WTC11 (cell line): ENCODE data around the gene NLN. TPM values are rescaled to one million over a fixed set of nuclear protein-coding genes. Genes with fewer than 3 reads are reported as not detected.

Experiments
- ATAC-seq: fragments of 200-7000 bp; cut with Tn5 transposase; 2 replicates; pipeline ENCODE4 v1.10.0; 2021; ENCODE audit warnings: mild to moderate bottlenecking, moderate library complexity
- CTCF ChIA-PET: fragments of 300-600 bp; sonication (Branson Sonifier 250); formaldehyde crosslinking; loops from one replicate; lab custom pipeline; 2021; ENCODE audit warnings: antibody characterized with exemption; lab: Charles Lee
- POLR2A ChIA-PET: fragments of 350-600 bp; sonication (Branson Sonifier 250); formaldehyde crosslinking; loops from one replicate; lab custom pipeline; 2021; ENCODE audit warnings: antibody characterized with exemption; lab: Charles Lee
- DNase-seq: peaks from one replicate; pipeline ENCODE4 v3.0.0; 2021; ENCODE audit warnings: low spot score
- H3K27ac Mint-ChIP-seq: 2 replicates; pipeline ENCODE4 v1.8.0; 2021; ENCODE audit warnings: mixed read lengths
- H3K27me3 Mint-ChIP-seq: 2 replicates; pipeline ENCODE4 v1.8.0; 2021; ENCODE audit warnings: low read depth, mild to moderate bottlenecking, moderate library complexity, mixed read lengths
- H3K36me3 Mint-ChIP-seq: 2 replicates; pipeline ENCODE4 v1.8.0; 2021; ENCODE audit warnings: mixed read lengths
- H3K4me1 Mint-ChIP-seq: 2 replicates; pipeline ENCODE4 v1.8.0; 2022; ENCODE audit warnings: mixed read lengths
- H3K4me3 Mint-ChIP-seq: 2 replicates; pipeline ENCODE4 v1.8.0; 2021; ENCODE audit warnings: mild to moderate bottlenecking, moderate library complexity, mixed read lengths
- H3K9me3 Mint-ChIP-seq: 2 replicates; pipeline ENCODE4 v1.8.0; 2021; ENCODE audit warnings: mixed read lengths
- ATF1 ChIP-seq: sonication (generic); formaldehyde crosslinking; IDR thresholded peaks from 2 replicates; pipeline ENCODE4 v1.8.1; 2023; ENCODE audit warnings: mild to moderate bottlenecking, moderate library complexity, missing genetic modification reagents
- ATF6 ChIP-seq: sonication (generic); formaldehyde crosslinking; IDR thresholded peaks from 2 replicates; pipeline ENCODE4 v1.8.1; 2023; ENCODE audit warnings: mild to moderate bottlenecking, missing genetic modification reagents
- CTCF ChIP-seq: fragments of 200-600 bp; IDR thresholded peaks from 2 replicates; pipeline ENCODE4 v1.8.0; 2022; ENCODE audit warnings: antibody characterized with exemption
- FOXJ3 ChIP-seq: sonication (generic); formaldehyde crosslinking; IDR thresholded peaks from 2 replicates; pipeline ENCODE4 v1.9.0; 2021; ENCODE audit warnings: missing genetic modification reagents, mild to moderate bottlenecking, borderline replicate concordance
- GABPB1 ChIP-seq: sonication (generic); formaldehyde crosslinking; IDR thresholded peaks from 2 replicates; pipeline ENCODE4 v1.8.1; 2023; ENCODE audit warnings: mild to moderate bottlenecking, missing genetic modification reagents
- MXD4 ChIP-seq: fragments of 250-450 bp; sonication (Bioruptor Pico); IDR thresholded peaks from 2 replicates; pipeline ENCODE4 v1.8.0; 2021; ENCODE audit warnings: mild to moderate bottlenecking, moderate library complexity, borderline replicate concordance
- NFYB ChIP-seq: sonication (generic); formaldehyde crosslinking; conservative IDR thresholded peaks from 2 replicates; pipeline ENCODE4 v1.8.0; 2022; ENCODE audit warnings: low read depth, missing genetic modification reagents
- RORB ChIP-seq: fragments of 250-450 bp; sonication (Bioruptor Pico); IDR thresholded peaks from 2 replicates; pipeline ENCODE4 v1.9.0; 2021; ENCODE audit warnings: mild to moderate bottlenecking
- SP1 ChIP-seq: sonication (generic); formaldehyde crosslinking; conservative IDR thresholded peaks from 2 replicates; pipeline ENCODE4 v1.8.1; 2022; ENCODE audit warnings: missing genetic modification reagents
- TCF7 ChIP-seq: sonication (generic); formaldehyde crosslinking; IDR thresholded peaks from 2 replicates; pipeline ENCODE4 v1.8.0; 2022; ENCODE audit warnings: mild to moderate bottlenecking, low read depth, missing genetic modification reagents, moderate library complexity
- ZNF121 ChIP-seq: sonication (generic); formaldehyde crosslinking; IDR thresholded peaks from 2 replicates; pipeline ENCODE4 v1.8.0; 2023; ENCODE audit warnings: missing genetic modification reagents
- ZNF317 ChIP-seq: sonication (generic); formaldehyde crosslinking; IDR thresholded peaks from 2 replicates; pipeline ENCODE4 v1.8.1; 2023; ENCODE audit warnings: low read depth, mild to moderate bottlenecking, moderate library complexity, missing genetic modification reagents, borderline replicate concordance
- ZNF416 ChIP-seq: fragments of 250-450 bp; sonication (Bioruptor Pico); IDR thresholded peaks from 2 replicates; pipeline ENCODE4 v1.9.0; 2021; ENCODE audit warnings: mild to moderate bottlenecking, inconsistent platforms
- ZNF423 ChIP-seq: fragments of 250-450 bp; sonication (Bioruptor Pico); IDR thresholded peaks from 2 replicates; pipeline ENCODE4 v2.1.2; 2022; ENCODE audit warnings: mild to moderate bottlenecking, moderate library complexity
- ZNF512 ChIP-seq: sonication (generic); formaldehyde crosslinking; IDR thresholded peaks from 2 replicates; pipeline ENCODE4 v1.8.1; 2022; ENCODE audit warnings: missing genetic modification reagents, borderline replicate concordance
- total RNA-seq: library from RNA; stranded (reverse); gene quantifications from 3 replicates; pipeline ENCODE4 v1.2.3, GENCODE V29; 2021
- TF ChIP-seq, protein P1 (sequence below): sonication (generic); formaldehyde crosslinking; IDR thresholded peaks from 2 replicates; pipeline ENCODE4 v1.8.0; 2022; ENCODE audit warnings: mild to moderate bottlenecking, missing genetic modification reagents
- TF ChIP-seq, protein P2 (sequence below): sonication (generic); formaldehyde crosslinking; IDR thresholded peaks from 2 replicates; pipeline ENCODE4 v1.8.1; 2022; ENCODE audit warnings: mild to moderate bottlenecking, moderate library complexity, missing genetic modification reagents
- TF ChIP-seq, protein P3 (sequence below): fragments of 250-450 bp; sonication (Bioruptor Pico); IDR thresholded peaks from 2 replicates; pipeline ENCODE4 v1.8.0; 2021; ENCODE audit warnings: mild to moderate bottlenecking

The NLN gene
- total RNA-seq, 1 experiment from 2014 or later, result 163 TPM

DNA sequence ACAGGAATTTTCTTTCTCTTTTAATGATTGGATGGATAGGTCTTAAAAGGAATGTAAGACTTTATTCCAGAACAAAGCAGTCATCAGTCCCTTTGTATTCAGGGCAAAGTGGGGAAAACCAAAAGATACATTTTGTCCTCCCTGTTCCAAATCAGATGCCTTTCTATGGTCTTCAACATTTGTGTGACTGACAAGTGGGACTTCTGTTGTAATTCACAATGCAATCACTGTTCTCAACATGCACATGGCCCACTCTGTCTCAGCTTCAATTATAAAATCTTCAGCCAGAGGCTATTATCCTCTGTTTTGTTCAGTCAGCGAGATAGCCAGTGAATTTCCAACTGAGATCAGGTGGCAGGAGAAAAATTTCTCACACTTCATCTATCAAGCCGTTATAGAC is 108.9 kb downstream of the NLN start:
- ChIA-PET POLR2A (no interaction called here), CTCF (no interaction called here)
- H3K4me1 Mint-ChIP-seq, result peaks cover 10% of the 10 kb centered on the region
- no peaks in the 10 kb centered on the region for H3K36me3 Mint-ChIP-seq
- H3K4me3 Mint-ChIP-seq, result no peak overlapping the region
- TF ChIP-seq TCF7 (no peak), ATF1 (CRISPR knock-in tag) (no peak)
- TF ChIP-seq, protein P1, sequence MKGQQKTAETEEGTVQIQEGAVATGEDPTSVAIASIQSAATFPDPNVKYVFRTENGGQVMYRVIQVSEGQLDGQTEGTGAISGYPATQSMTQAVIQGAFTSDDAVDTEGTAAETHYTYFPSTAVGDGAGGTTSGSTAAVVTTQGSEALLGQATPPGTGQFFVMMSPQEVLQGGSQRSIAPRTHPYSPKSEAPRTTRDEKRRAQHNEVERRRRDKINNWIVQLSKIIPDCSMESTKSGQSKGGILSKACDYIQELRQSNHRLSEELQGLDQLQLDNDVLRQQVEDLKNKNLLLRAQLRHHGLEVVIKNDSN, result no peak
- TF ChIP-seq, protein P2, sequence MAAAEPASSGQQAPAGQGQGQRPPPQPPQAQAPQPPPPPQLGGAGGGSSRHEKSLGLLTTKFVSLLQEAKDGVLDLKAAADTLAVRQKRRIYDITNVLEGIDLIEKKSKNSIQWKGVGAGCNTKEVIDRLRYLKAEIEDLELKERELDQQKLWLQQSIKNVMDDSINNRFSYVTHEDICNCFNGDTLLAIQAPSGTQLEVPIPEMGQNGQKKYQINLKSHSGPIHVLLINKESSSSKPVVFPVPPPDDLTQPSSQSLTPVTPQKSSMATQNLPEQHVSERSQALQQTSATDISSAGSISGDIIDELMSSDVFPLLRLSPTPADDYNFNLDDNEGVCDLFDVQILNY (CRISPR knock-in tag), result no peak
- TF ChIP-seq, all 79 proteins: peak for 0
- H3K9me3 Mint-ChIP-seq, result no peaks in the 10 kb centered on the region
- ATAC-seq (no peak), DNase-seq (no peak)
- H3K27me3 Mint-ChIP-seq, result no peaks in the 10 kb centered on the region
- no peak overlapping the region for H3K27ac Mint-ChIP-seq

GRCh38 chr5:65831276-65831675 is 109.3 kb downstream of the NLN start:
- TF ChIP-seq SP1 (CRISPR knock-in tag), result no peak
- no peak for TF ChIP-seq ZNF512 (CRISPR knock-in tag)
- TF ChIP-seq CTCF, result no peak
- no peak for TF ChIP-seq ATF6 (CRISPR knock-in tag)
- no peak for TF ChIP-seq MXD4
- Mint-ChIP-seq H3K36me3 (no peaks in the 10 kb centered on the region), H3K27me3 (no peaks in the 10 kb centered on the region), H3K9me3 (no peaks in the 10 kb centered on the region), H3K4me1 (peaks cover 10% of the 10 kb centered on the region), H3K27ac (no peak overlapping the region), H3K4me3 (no peak overlapping the region)
- ChIA-PET CTCF (no interaction called here), POLR2A (interaction anchor here (0.5 kb wide), 1 partner anchor 100 kb away, joined by 7 read pairs; no protein-coding TSS in a partner anchor)
- no peak for DNase-seq
- ATAC-seq, result no peak

DNA sequence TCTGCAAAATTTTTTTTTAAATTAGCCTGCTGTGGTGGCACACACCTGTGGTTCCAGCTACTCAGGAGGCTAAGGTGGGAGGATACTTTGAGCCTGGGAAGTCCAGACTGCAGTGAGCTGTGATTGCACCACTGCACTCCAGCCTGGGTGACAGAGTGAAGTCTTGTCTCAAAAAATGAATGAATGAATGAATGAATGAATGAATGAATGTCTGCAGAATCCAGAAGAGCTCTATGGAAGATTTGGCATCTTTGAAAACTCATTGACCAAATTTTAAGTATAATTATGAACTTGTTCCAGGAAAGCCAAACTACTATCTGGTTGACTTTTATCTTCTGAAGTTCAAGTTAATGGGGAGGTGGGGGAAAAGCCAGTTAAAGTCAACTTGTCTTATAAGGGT is 110.1 kb downstream of the NLN start:
- peaks cover 10% of the 10 kb centered on the region for H3K4me1 Mint-ChIP-seq
- no peak overlapping the region for H3K27ac Mint-ChIP-seq
- no peak overlapping the region for H3K4me3 Mint-ChIP-seq
- ChIA-PET CTCF (no interaction called here), POLR2A (no interaction called here)
- ATAC-seq (no peak), DNase-seq (no peak)
- TF ChIP-seq FOXJ3 (CRISPR knock-in tag) (no peak), GABPB1 (CRISPR knock-in tag) (no peak), NFYB (CRISPR knock-in tag) (no peak), ZNF416 (CRISPR knock-in tag) (no peak), ZNF317 (no peak), ZNF121 (CRISPR knock-in tag) (no peak), ZNF423 (CRISPR knock-in tag) (no peak), RORB (no peak), SP1 (CRISPR knock-in tag) (no peak)
- TF ChIP-seq, protein P3, sequence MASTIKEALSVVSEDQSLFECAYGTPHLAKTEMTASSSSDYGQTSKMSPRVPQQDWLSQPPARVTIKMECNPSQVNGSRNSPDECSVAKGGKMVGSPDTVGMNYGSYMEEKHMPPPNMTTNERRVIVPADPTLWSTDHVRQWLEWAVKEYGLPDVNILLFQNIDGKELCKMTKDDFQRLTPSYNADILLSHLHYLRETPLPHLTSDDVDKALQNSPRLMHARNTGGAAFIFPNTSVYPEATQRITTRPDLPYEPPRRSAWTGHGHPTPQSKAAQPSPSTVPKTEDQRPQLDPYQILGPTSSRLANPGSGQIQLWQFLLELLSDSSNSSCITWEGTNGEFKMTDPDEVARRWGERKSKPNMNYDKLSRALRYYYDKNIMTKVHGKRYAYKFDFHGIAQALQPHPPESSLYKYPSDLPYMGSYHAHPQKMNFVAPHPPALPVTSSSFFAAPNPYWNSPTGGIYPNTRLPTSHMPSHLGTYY (CRISPR knock-in tag), result no peak
- H3K9me3 Mint-ChIP-seq, result no peaks in the 10 kb centered on the region
- no peaks in the 10 kb centered on the region for H3K27me3 Mint-ChIP-seq
- H3K36me3 Mint-ChIP-seq, result no peaks in the 10 kb centered on the region
